ENCODE results near the gene STING1.
"Not testable (repeated sequence)": the region's sequence is repeated elsewhere in the genome, so short reads cannot be mapped to it uniquely, and the experiment has no call there.

Gene STING1

GRCh38 chr5:139446956-139447779 lies 35.4 kb downstream of the STING1 start:
- TF ChIP-seq FOXP2 (optimal IDR thresholded peaks at IDR 0.05; ENCODE audit: control extremely low read depth, extremely low read length, insufficient read depth), result no peak
- TF ChIP-seq EZH2 (IDR thresholded peaks at IDR 0.05), result no peak
- TF ChIP-seq POLR2AphosphoS5 (IDR thresholded peaks at IDR 0.05; ENCODE audit: borderline replicate concordance, low read depth, low read length), result no peak
- Histone ChIP-seq H3K36me3 (ENCODE audit: insufficient read depth, low read length) (no peaks in the 10 kb centered on the region), H3K27ac (no peak overlapping the region), H3K9me3 (ENCODE audit: low read depth, low read length) (no peaks in the 10 kb centered on the region), H3K4me3 (no peak overlapping the region), H3K9ac (ENCODE audit: insufficient read length) (no peak overlapping the region)
- no peak for DNase-seq (ENCODE audit: low read depth, low spot score)

- Histone ChIP-seq H3K9ac (ENCODE audit: insufficient read length) (no peak overlapping the region), H3K9me3 (ENCODE audit: low read depth, low read length) (no peaks in the 10 kb centered on the region), H3K36me3 (ENCODE audit: insufficient read depth, low read length) (no peaks in the 10 kb centered on the region), H3K27ac (no peak overlapping the region), H3K4me3 (no peak overlapping the region)
- no peak for DNase-seq (ENCODE audit: low read depth, low spot score)
- TF ChIP-seq POLR2AphosphoS5 (IDR thresholded peaks at IDR 0.05; ENCODE audit: borderline replicate concordance, low read depth, low read length) (no peak), EZH2 (IDR thresholded peaks at IDR 0.05) (no peak), FOXP2 (optimal IDR thresholded peaks at IDR 0.05; ENCODE audit: control extremely low read depth, extremely low read length, insufficient read depth) (no peak)
These were observed 37.0 kb downstream of the STING1 start for GRCh38 chr5:139445325-139446170.

- H3K4me3 ChIP-seq, result no peak overlapping the region
- no peaks in the 10 kb centered on the region for H3K36me3 ChIP-seq (ENCODE audit: insufficient read depth, low read length)
- no peak overlapping the region for H3K27ac ChIP-seq
- no peak overlapping the region for H3K9ac ChIP-seq (ENCODE audit: insufficient read length)
- no peaks in the 10 kb centered on the region for H3K9me3 ChIP-seq (ENCODE audit: low read depth, low read length)
- no peak for DNase-seq (ENCODE audit: low read depth, low spot score)
- TF ChIP-seq EZH2 (IDR thresholded peaks at IDR 0.05) (no peak), POLR2AphosphoS5 (IDR thresholded peaks at IDR 0.05; ENCODE audit: borderline replicate concordance, low read depth, low read length) (no peak), FOXP2 (optimal IDR thresholded peaks at IDR 0.05; ENCODE audit: control extremely low read depth, extremely low read length, insufficient read depth) (no peak)
These were observed 38.6 kb downstream of the STING1 start for GRCh38 chr5:139443831-139444453.

GRCh38 chr5:139440416-139440815 lies 42.1 kb downstream of the STING1 start:
- H3K4me3 ChIP-seq; H3K27ac ChIP-seq; H3K9me3 ChIP-seq (ENCODE audit: low read depth, low read length); H3K36me3 ChIP-seq (ENCODE audit: insufficient read depth, low read length); DNase-seq (ENCODE audit: low read depth, low spot score); H3K9ac ChIP-seq (ENCODE audit: insufficient read length): not testable (repeated sequence)

- peak within 1 kb of the TSS; percentile 65; the same call in 1 of the 2 replicates for H3K27ac ChIP-seq
- DNase-seq (ENCODE audit: low read depth, low spot score), result no peak
- TF ChIP-seq EZH2 (IDR thresholded peaks at IDR 0.05) (no peak), POLR2AphosphoS5 (IDR thresholded peaks at IDR 0.05; ENCODE audit: borderline replicate concordance, low read depth, low read length) (peak; percentile 50; the same call in 1 of the 2 replicates), FOXP2 (optimal IDR thresholded peaks at IDR 0.05; ENCODE audit: control extremely low read depth, extremely low read length, insufficient read depth) (no peak)
These were observed 43.3 kb downstream of the STING1 start, which contains the start of gene DNAJC18 for GRCh38 chr5:139439013-139439903. DNAJC18 (minus strand) TSS chr5:139439525; CDS start chr5:139439445, 80 bp downstream.

GRCh38 chr5:139438707-139439012 lies 43.9 kb downstream of the STING1 start:
- no peak overlapping the region for H3K9ac ChIP-seq (ENCODE audit: insufficient read length)

More at GRCh38 chr5:139439013-139439903, 43.3 kb downstream of the STING1 start, which contains the start of gene DNAJC18:
- Histone ChIP-seq H3K4me3 (peak within 1 kb of the TSS; percentile 100), H3K36me3 (ENCODE audit: insufficient read depth, low read length) (no peaks in the 10 kb centered on the region), H3K9me3 (ENCODE audit: low read depth, low read length) (no peaks in the 10 kb centered on the region), H3K9ac (ENCODE audit: insufficient read length) (peak within 1 kb of the TSS; percentile 93)

GRCh38 chr5:139435676-139436075 lies 46.9 kb downstream of the STING1 start:
- H3K36me3 ChIP-seq (ENCODE audit: insufficient read depth, low read length), result no peaks in the 10 kb centered on the region

More at GRCh38 chr5:139438707-139439012, 43.9 kb downstream of the STING1 start:
- no peak for DNase-seq (ENCODE audit: low read depth, low spot score)
- Histone ChIP-seq H3K4me3 (peak overlapping the region; percentile 100), H3K27ac (no peak overlapping the region), H3K9me3 (ENCODE audit: low read depth, low read length) (no peaks in the 10 kb centered on the region), H3K36me3 (ENCODE audit: insufficient read depth, low read length) (no peaks in the 10 kb centered on the region)
- TF ChIP-seq FOXP2 (optimal IDR thresholded peaks at IDR 0.05; ENCODE audit: control extremely low read depth, extremely low read length, insufficient read depth) (no peak), EZH2 (IDR thresholded peaks at IDR 0.05) (no peak), POLR2AphosphoS5 (IDR thresholded peaks at IDR 0.05; ENCODE audit: borderline replicate concordance, low read depth, low read length) (no peak)

More at GRCh38 chr5:139435676-139436075, 46.9 kb downstream of the STING1 start:
- no peak for TF ChIP-seq FOXP2 (optimal IDR thresholded peaks at IDR 0.05; ENCODE audit: control extremely low read depth, extremely low read length, insufficient read depth)
- TF ChIP-seq EZH2 (IDR thresholded peaks at IDR 0.05), result no peak
- TF ChIP-seq POLR2AphosphoS5 (IDR thresholded peaks at IDR 0.05; ENCODE audit: borderline replicate concordance, low read depth, low read length), result no peak
- no peak overlapping the region for H3K27ac ChIP-seq
- H3K9ac ChIP-seq (ENCODE audit: insufficient read length), result no peak overlapping the region
- H3K9me3 ChIP-seq (ENCODE audit: low read depth, low read length), result no peaks in the 10 kb centered on the region
- DNase-seq (ENCODE audit: low read depth, low spot score), result no peak
- no peak overlapping the region for H3K4me3 ChIP-seq

Data from SK-N-MC (cell line).